Breast epithelium (tissue), 4 donors: Measurements from ENCODE around the gene PPP1R27. TPM values are rescaled to one million over a fixed set of nuclear protein-coding genes. Genes with fewer than 3 reads are reported as not detected.

Experiments used
- DNase-seq, 2 donors: peaks; one replicate each; pipeline ENCODE4 v3.0.0-alpha.2; 2019; ENCODE audit warnings: low spot score in 2 of 2
- H3K27ac ChIP-seq, 2 donors: fragments of 200-600 bp; sonication (generic) in 1 of 2; one replicate each; pipeline ENCODE4 v1.5.1; 2016 to 2019; ENCODE audit warnings: mild to moderate bottlenecking in 1 of 2
- H3K27me3 ChIP-seq, 2 donors: fragments of 200-600 bp; sonication (generic) in 1 of 2; one replicate each; pipeline versions ENCODE4 v1.5.1 to v1.6.0; 2017 to 2019; ENCODE audit warnings: control low read depth in 1 of 2, mild to moderate bottlenecking in 1 of 2
- H3K36me3 ChIP-seq: fragments of 200-600 bp; one replicate; pipeline ENCODE4 v1.5.1; 2019
- H3K4me1 ChIP-seq, 2 donors: fragments of 200-600 bp; sonication (generic); one replicate each; pipeline ENCODE4 v1.5.1; 2016 to 2019; ENCODE audit warnings: control low read depth in 1 of 2
- H3K4me3 ChIP-seq, 3 donors: fragments of 200-600 bp; sonication (generic); 1 replicate in 2 of 3; 2 replicates in 1 of 3; pipeline ENCODE4 v1.5.1; 2016 to 2019; ENCODE audit warnings: mild to moderate bottlenecking in 3 of 3, moderate library complexity in 2 of 3
- H3K9me3 ChIP-seq, 2 donors: fragments of 200-600 bp; sonication (generic) in 1 of 2; one replicate each; pipeline ENCODE4 v1.5.1; 2016 to 2019; ENCODE audit warnings: control low read depth in 1 of 2
- CTCF ChIP-seq, 3 donors: fragments of 450-650 bp; IDR thresholded peaks; one replicate each; pipeline ENCODE4 v1.5.1; 2016 to 2017; ENCODE audit warnings: antibody characterized with exemption in 3 of 3, mild to moderate bottlenecking in 3 of 3, moderate library complexity in 3 of 3
- POLR2A ChIP-seq: fragments of 450-650 bp; IDR thresholded peaks from one replicate; pipeline ENCODE4 v1.6.1; 2016; ENCODE audit warnings: antibody characterized with exemption, mild to moderate bottlenecking, moderate library complexity
- POLR2AphosphoS5 ChIP-seq, 3 donors: sonication (generic); formaldehyde crosslinking; IDR thresholded peaks; one replicate each; pipeline ENCODE4 v1.6.1; 2017; ENCODE audit warnings: antibody characterized with exemption in 3 of 3
- intact Hi-C: fragments of 100-400 bp; cut with DNase I; formaldehyde crosslinking; loops from one replicate; pipeline ENCODE4 v1.15.1; 2023; ENCODE audit warnings: low total_unique reads
- total RNA-seq, 3 donors: library from RNA; depleted of rRNA; stranded (reverse); fragments of >200 nt; gene quantifications; one replicate each; pipeline ENCODE4 v1.1.0, GENCODE V29; 2016

PPP1R27 gene
- total RNA-seq, 3 donors from 2014 or later: not detected

- peaks cover 0 to 36% of the 10 kb centered on the region in 2 donors for H3K27me3 ChIP-seq
- intact Hi-C loops: no loop called here
Measured at GRCh38 chr17:81813861-81814683, 20.8 kb downstream of the PPP1R27 start.

GRCh38 chr17:81813371-81813684, 21.5 kb downstream of the PPP1R27 start:
- DNase-seq: no peak
- Histone ChIP-seq H3K27me3 (peaks cover 0 to 36% of the 10 kb centered on the region in 2 donors), H3K4me1 (no peaks in the 10 kb centered on the region), H3K36me3 (no peaks in the 10 kb centered on the region), H3K4me3 (no peak overlapping the region), H3K27ac (no peak overlapping the region), H3K9me3 (no peaks in the 10 kb centered on the region)
- TF ChIP-seq CTCF (IDR thresholded peaks at IDR 0.05) (no peak), POLR2A (no peak), POLR2AphosphoS5 (IDR thresholded peaks at IDR 0.05) (no peak)
- intact Hi-C loops: no loop called here

More at GRCh38 chr17:81813861-81814683, 20.8 kb downstream of the PPP1R27 start:
- no peaks in the 10 kb centered on the region for H3K9me3 ChIP-seq
- no peak overlapping the region for H3K27ac ChIP-seq
- no peak for TF ChIP-seq CTCF (IDR thresholded peaks at IDR 0.05)
- no peak for TF ChIP-seq POLR2AphosphoS5 (IDR thresholded peaks at IDR 0.05)
- no peak for TF ChIP-seq POLR2A
- no peaks in the 10 kb centered on the region for H3K36me3 ChIP-seq
- no peak overlapping the region for H3K4me3 ChIP-seq
- no peak for DNase-seq
- H3K4me1 ChIP-seq: no peaks in the 10 kb centered on the region

GRCh38 chr17:81812571-81813370, 22.1 kb downstream of the PPP1R27 start:
- no peaks in the 10 kb centered on the region for H3K36me3 ChIP-seq
- TF ChIP-seq CTCF (IDR thresholded peaks at IDR 0.05) (no peak), POLR2A (no peak), POLR2AphosphoS5 (IDR thresholded peaks at IDR 0.05) (no peak)
- no peaks in the 10 kb centered on the region for H3K4me1 ChIP-seq
- DNase-seq: no peak
- H3K27me3 ChIP-seq: peaks cover 0 to 40% of the 10 kb centered on the region in 2 donors
- H3K27ac ChIP-seq: no peak overlapping the region
- no peak overlapping the region for H3K4me3 ChIP-seq
- no peaks in the 10 kb centered on the region for H3K9me3 ChIP-seq
- intact Hi-C loops: no loop called here

- Histone ChIP-seq H3K9me3 (no peaks in the 10 kb centered on the region), H3K36me3 (no peaks in the 10 kb centered on the region), H3K4me1 (no peaks in the 10 kb centered on the region), H3K4me3 (no peak overlapping the region), H3K27ac (no peak overlapping the region), H3K27me3 (peaks cover 0 to 48% of the 10 kb centered on the region in 2 donors)
- no peak for DNase-seq
- no peak for TF ChIP-seq POLR2AphosphoS5 (IDR thresholded peaks at IDR 0.05)
- no peak for TF ChIP-seq POLR2A
- no peak for TF ChIP-seq CTCF (IDR thresholded peaks at IDR 0.05)
- intact Hi-C loops: no loop called here
Measured at GRCh38 chr17:81811705-81812570, 22.9 kb downstream of the PPP1R27 start.
